Neuronal stem cell (in vitro differentiated cells): ENCODE measurements around the gene SLC10A7.

Experiments
- DNase-seq: peaks from one replicate; pipeline ENCODE4 v3.0.0-alpha.2; 2013; ENCODE audit warnings: low spot score
- H2AFZ ChIP-seq: one replicate; pipeline ENCODE4 v1.6.1; 2013; ENCODE audit warnings: mild to moderate bottlenecking, low read length, inconsistent platforms
- H2AK5ac ChIP-seq: 2 replicates; pipeline ENCODE4 v1.6.1; 2013; ENCODE audit warnings: low read depth, mild to moderate bottlenecking, inconsistent platforms, low read length, moderate library complexity, mixed read lengths
- H2BK120ac ChIP-seq: 2 replicates; pipeline ENCODE4 v1.6.1; 2013; ENCODE audit warnings: low read depth, mild to moderate bottlenecking, inconsistent platforms, low read length, moderate library complexity, mixed read lengths
- H2BK12ac ChIP-seq: one replicate; pipeline ENCODE4 v1.6.1; 2013; ENCODE audit warnings: low read length, inconsistent platforms
- H2BK15ac ChIP-seq: 2 replicates; pipeline ENCODE4 v1.6.1; 2013; ENCODE audit warnings: mild to moderate bottlenecking, low read length, inconsistent platforms, mixed read lengths
- H2BK5ac ChIP-seq: one replicate; pipeline ENCODE4 v1.6.1; 2013; ENCODE audit warnings: inconsistent platforms, mild to moderate bottlenecking, low read length, moderate library complexity
- H3K14ac ChIP-seq: one replicate; pipeline ENCODE4 v1.6.1; 2013; ENCODE audit warnings: low read length, inconsistent platforms
- H3K18ac ChIP-seq: 2 replicates; pipeline ENCODE4 v1.6.1; 2013; ENCODE audit warnings: low read length, inconsistent platforms
- H3K23ac ChIP-seq: 2 replicates; pipeline ENCODE4 v1.6.1; 2013; ENCODE audit warnings: low read depth, mild to moderate bottlenecking, mixed read lengths, low read length, inconsistent platforms; ENCODE audit not compliant: poor library complexity
- H3K27ac ChIP-seq: replicated peaks from 3 replicates; pipeline ENCODE4 v1.5.1; 2013; ENCODE audit warnings: low read length, inconsistent platforms
- H3K27me3 ChIP-seq, 3 experiments: 2 replicates each; pipeline ENCODE4 v1.6.1; 2013; ENCODE audit warnings: low read length in 3 of 3, mild to moderate bottlenecking in 2 of 3, inconsistent platforms in 1 of 3, low read depth in 1 of 3, mixed read lengths in 1 of 3, moderate library complexity in 1 of 3; ENCODE audit not compliant: control insufficient read depth in 3 of 3, insufficient read depth in 3 of 3
- H3K36me3 ChIP-seq, 2 donors: replicated peaks in 1 of 2; 2 replicates each; pipeline ENCODE4 v1.6.1; 2013; ENCODE audit warnings: low read length in 2 of 2; ENCODE audit not compliant: control insufficient read depth in 2 of 2, insufficient read depth in 2 of 2
- H3K4ac ChIP-seq: 2 replicates; pipeline ENCODE4 v1.6.1; 2013; ENCODE audit warnings: inconsistent platforms, mild to moderate bottlenecking, low read length, moderate library complexity
- H3K4me1 ChIP-seq, 2 donors: 1 replicate in 1 of 2; 2 replicates in 1 of 2; pipeline ENCODE4 v1.6.1; 2013; ENCODE audit warnings: low read length in 2 of 2, low read depth in 1 of 2; ENCODE audit not compliant: control insufficient read depth in 2 of 2, insufficient read depth in 1 of 2
- H3K4me2 ChIP-seq: one replicate; pipeline ENCODE4 v1.6.1; 2013; ENCODE audit warnings: mild to moderate bottlenecking, low read length, inconsistent platforms; ENCODE audit not compliant: insufficient read depth, poor library complexity, severe bottlenecking
- H3K4me3 ChIP-seq, 2 donors: 2 replicates each; pipeline ENCODE4 v1.5.1; 2013; ENCODE audit warnings: low read length in 2 of 2, mild to moderate bottlenecking in 2 of 2, inconsistent platforms in 1 of 2, moderate library complexity in 1 of 2
- H3K79me1 ChIP-seq: one replicate; pipeline ENCODE4 v1.6.1; 2013; ENCODE audit warnings: low read depth, mild to moderate bottlenecking, inconsistent platforms, low read length, moderate library complexity
- H3K9ac ChIP-seq: one replicate; pipeline ENCODE4 v1.6.1; 2013; ENCODE audit warnings: mild to moderate bottlenecking, low read depth, low read length, inconsistent platforms; ENCODE audit not compliant: poor library complexity
- H3K9me3 ChIP-seq, 2 donors: replicated peaks in 1 of 2; 2 replicates each; pipeline versions ENCODE3 to v1.6.1; 2013; ENCODE audit warnings: low read length in 2 of 2, mild to moderate bottlenecking in 2 of 2, inconsistent platforms in 1 of 2, low read depth in 1 of 2, mixed read lengths in 1 of 2, moderate library complexity in 1 of 2; ENCODE audit not compliant: control insufficient read depth in 2 of 2, insufficient read depth in 1 of 2
- H4K8ac ChIP-seq: one replicate; pipeline ENCODE4 v1.6.1; 2013; ENCODE audit warnings: low read depth, mild to moderate bottlenecking, inconsistent platforms, low read length, moderate library complexity
- H4K91ac ChIP-seq: one replicate; pipeline ENCODE4 v1.6.1; 2013; ENCODE audit warnings: low read length, low read depth, mild to moderate bottlenecking, inconsistent platforms; ENCODE audit not compliant: poor library complexity
- WGBS, 2 donors: extraction: QIAGEN DNeasy Blood & Tissue Kit; methylation state at CpG; one replicate each; pipeline ENCODE4 v1.1.7; 2013; ENCODE audit warnings: missing lambda C conversion rate in 2 of 2, mixed read lengths in 1 of 2; ENCODE audit not compliant: insufficient read length in 2 of 2, insufficient replicate concordance in 1 of 2; ENCODE audit errors: extremely low coverage in 2 of 2; 5-methylcytosine and 5-hydroxymethylcytosine counted together

Gene SLC10A7

DNA sequence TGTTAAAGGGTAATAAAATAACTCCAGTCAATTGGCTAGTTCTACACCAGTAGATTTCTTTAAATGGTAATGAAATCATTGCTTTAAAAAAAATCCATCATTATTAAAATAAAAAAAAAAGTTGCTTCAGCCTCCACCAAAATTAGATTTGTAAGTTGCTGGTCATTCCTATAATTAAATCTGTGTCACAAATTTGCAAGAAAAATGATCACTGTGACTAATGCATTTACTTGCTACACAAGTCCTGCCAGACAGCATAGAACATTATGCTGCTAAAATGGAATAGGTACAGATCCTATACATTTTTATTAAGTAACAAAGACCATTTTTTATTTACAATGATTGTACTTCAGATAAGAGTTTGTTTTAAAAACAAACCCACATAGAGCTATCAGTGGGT, 85.8 kb downstream of the SLC10A7 start:
- H3K4ac ChIP-seq = no peak overlapping the region

DNA sequence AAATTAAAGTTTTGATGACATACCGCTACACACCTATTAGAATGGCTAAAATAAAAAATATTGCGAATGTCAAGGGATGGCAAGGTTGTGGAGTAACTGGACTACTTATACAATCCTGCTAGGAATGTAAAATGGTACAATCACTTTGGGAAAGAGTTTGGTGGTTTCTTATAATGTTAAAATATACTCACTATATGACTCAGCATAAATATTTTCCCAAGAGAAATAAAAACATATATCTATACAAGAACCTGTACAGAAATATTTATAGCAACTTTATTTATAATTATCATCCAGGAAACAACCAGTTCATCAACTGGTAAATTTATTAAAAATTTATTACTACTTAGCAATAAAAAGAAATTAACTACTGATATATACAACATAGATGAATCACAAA, 89.7 kb downstream of the SLC10A7 start:
- DNase-seq = no peak
- no peak overlapping the region for H2BK15ac ChIP-seq
- no peak overlapping the region for H2BK5ac ChIP-seq
- no peak overlapping the region for H3K14ac ChIP-seq
- no peak overlapping the region for H2BK120ac ChIP-seq
- no peak overlapping the region for H3K9ac ChIP-seq
- no peaks in the 10 kb centered on the region for H3K9me3 ChIP-seq
- H3K4me1 ChIP-seq = peaks cover 0 to 5% of the 10 kb centered on the region in 2 donors
- H4K8ac ChIP-seq = no peak overlapping the region
- no CpG with 5 or more reads among the region's 2 CpGs for WGBS, 2 donors
- no peak overlapping the region for H3K18ac ChIP-seq
- no peak overlapping the region for H3K27ac ChIP-seq
- no peaks in the 10 kb centered on the region for H3K27me3 ChIP-seq
- no peak overlapping the region for H4K91ac ChIP-seq
- no peak overlapping the region for H3K4ac ChIP-seq
- H3K79me1 ChIP-seq = no peaks in the 10 kb centered on the region
- H2BK12ac ChIP-seq = no peak overlapping the region
- H3K4me2 ChIP-seq = no peak overlapping the region
- no peak overlapping the region for H2AK5ac ChIP-seq
- H3K4me3 ChIP-seq = no peak overlapping the region
- H2AFZ ChIP-seq = no peak overlapping the region
- H3K36me3 ChIP-seq = no peaks in the 10 kb centered on the region
- H3K23ac ChIP-seq = no peak overlapping the region

More for the DNA sequence above, 85.8 kb downstream of the SLC10A7 start:
- Histone ChIP-seq H3K4me2 (no peak overlapping the region), H4K91ac (no peak overlapping the region), H3K14ac (no peak overlapping the region), H3K4me3 (no peak overlapping the region), H4K8ac (no peak overlapping the region), H3K9ac (no peak overlapping the region), H2BK5ac (no peak overlapping the region), H2BK12ac (no peak overlapping the region), H3K18ac (no peak overlapping the region), H3K79me1 (no peaks in the 10 kb centered on the region), H2AFZ (no peak overlapping the region), H3K27ac (no peak overlapping the region), H2AK5ac (no peak overlapping the region), H3K27me3 (no peaks in the 10 kb centered on the region), H3K4me1 (peaks cover 0 to 10% of the 10 kb centered on the region in 2 donors), H2BK120ac (no peak overlapping the region), H3K36me3 (no peaks in the 10 kb centered on the region), H2BK15ac (no peak overlapping the region), H3K23ac (no peak overlapping the region), H3K9me3 (no peaks in the 10 kb centered on the region)
- no peak for DNase-seq

DNA sequence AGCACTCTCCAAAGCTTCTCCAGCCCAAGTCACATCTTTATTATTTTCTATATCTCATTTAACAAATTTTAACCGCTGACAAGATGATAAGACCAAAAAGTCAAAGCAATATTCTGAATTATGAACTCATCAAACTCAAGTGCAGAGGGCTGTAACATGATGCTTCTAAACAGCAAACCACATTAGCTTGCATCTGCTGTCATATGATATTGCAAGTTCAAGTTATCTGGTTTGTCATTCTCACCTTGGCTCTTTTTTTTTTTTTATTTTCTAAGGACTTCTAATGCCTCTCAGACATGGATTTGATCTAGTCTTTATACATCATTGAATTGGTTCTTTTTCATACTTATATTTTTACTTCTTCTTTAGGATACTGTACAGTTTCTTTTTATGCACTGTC, 93.4 kb downstream of the SLC10A7 start:
- no peak overlapping the region for H4K91ac ChIP-seq
- H2AFZ ChIP-seq = no peak overlapping the region
- DNase-seq = no peak
- H2BK5ac ChIP-seq = no peak overlapping the region
- H3K14ac ChIP-seq = no peak overlapping the region
- no peaks in the 10 kb centered on the region for H3K79me1 ChIP-seq
- H3K9me3 ChIP-seq = no peaks in the 10 kb centered on the region
- no peak overlapping the region for H3K9ac ChIP-seq
- no peaks in the 10 kb centered on the region for H3K27me3 ChIP-seq
- no peak overlapping the region for H3K27ac ChIP-seq
- no peak overlapping the region for H2BK120ac ChIP-seq
- no peak overlapping the region for H3K4ac ChIP-seq
- no peak overlapping the region for H4K8ac ChIP-seq
- H3K4me1 ChIP-seq = no peaks in the 10 kb centered on the region
- no peak overlapping the region for H2AK5ac ChIP-seq
- no peak overlapping the region for H3K4me3 ChIP-seq
- WGBS, 2 donors = no CpG with 5 or more reads among the region's 1 CpG
- no peak overlapping the region for H3K23ac ChIP-seq
- no peak overlapping the region for H2BK12ac ChIP-seq
- no peak overlapping the region for H3K18ac ChIP-seq
- no peak overlapping the region for H3K4me2 ChIP-seq
- H2BK15ac ChIP-seq = no peak overlapping the region
- H3K36me3 ChIP-seq = no peaks in the 10 kb centered on the region

DNA sequence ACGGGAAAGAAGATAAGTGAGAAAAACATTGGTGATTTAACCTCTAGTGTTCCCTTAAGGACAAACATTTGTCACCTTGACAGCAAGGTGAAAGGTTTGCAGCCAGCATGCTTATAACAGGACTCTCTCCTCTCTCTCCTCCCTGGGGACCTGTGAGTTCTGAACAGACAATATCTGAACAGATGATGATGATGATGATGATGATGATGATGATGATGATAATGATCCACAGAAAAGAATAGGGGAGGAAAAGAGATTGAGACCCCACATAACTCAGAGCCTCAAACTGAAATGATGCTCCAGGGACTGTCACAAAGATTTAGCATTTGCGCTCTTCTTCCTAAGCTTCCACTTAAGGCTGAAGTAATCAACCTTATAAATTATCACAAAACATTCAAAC, 103.9 kb downstream of the SLC10A7 start:
- H2BK120ac ChIP-seq = no peak overlapping the region
- H3K36me3 ChIP-seq = no peaks in the 10 kb centered on the region
- H3K9me3 ChIP-seq = no peaks in the 10 kb centered on the region
- H3K27me3 ChIP-seq = no peaks in the 10 kb centered on the region
- H3K4me1 ChIP-seq = no peaks in the 10 kb centered on the region
- no peak overlapping the region for H3K23ac ChIP-seq
- no CpG with 5 or more reads among the region's 2 CpGs for WGBS, 2 donors
- H2AK5ac ChIP-seq = no peak overlapping the region
- H3K14ac ChIP-seq = no peak overlapping the region
- no peak overlapping the region for H3K27ac ChIP-seq
- no peak overlapping the region for H4K8ac ChIP-seq
- H2AFZ ChIP-seq = no peak overlapping the region
- H3K4ac ChIP-seq = no peak overlapping the region
- no peak overlapping the region for H3K4me2 ChIP-seq
- H3K18ac ChIP-seq = no peak overlapping the region
- no peak overlapping the region for H2BK5ac ChIP-seq
- no peak overlapping the region for H3K4me3 ChIP-seq
- H2BK12ac ChIP-seq = no peak overlapping the region
- no peak overlapping the region for H3K9ac ChIP-seq
- DNase-seq = no peak
- no peak overlapping the region for H2BK15ac ChIP-seq
- no peak overlapping the region for H4K91ac ChIP-seq
- H3K79me1 ChIP-seq = no peaks in the 10 kb centered on the region
